Activated T-cell treated with anti-CD3 and anti-CD28 coated beads, Interleukin-2, amount 50 U/mL, for 24 hours (primary cell): ENCODE measurements around the gene IL4.
"Not testable (repeated sequence)": the region's sequence is repeated elsewhere in the genome, so short reads cannot be mapped to it uniquely, and the experiment has no call there.

Experiments
- DNase-seq: peaks from one replicate; pipeline ENCODE4 v3.0.0-alpha.2; 2020
- H3K27ac Mint-ChIP-seq: 2 replicates; pipeline ENCODE4 v1.8.0; 2020; ENCODE audit warnings: mild to moderate bottlenecking, mixed read lengths
- H3K27me3 Mint-ChIP-seq: 2 replicates; pipeline ENCODE4 v1.8.0; 2020; ENCODE audit warnings: mixed read lengths
- H3K36me3 Mint-ChIP-seq: 2 replicates; pipeline ENCODE4 v1.8.0; 2020; ENCODE audit warnings: low read depth, mixed read lengths
- H3K4me1 Mint-ChIP-seq: 2 replicates; pipeline ENCODE4 v1.8.0; 2020; ENCODE audit warnings: low read depth, mixed read lengths
- H3K4me3 Mint-ChIP-seq: 2 replicates; pipeline ENCODE4 v1.8.0; 2020; ENCODE audit warnings: mild to moderate bottlenecking, moderate library complexity, mixed read lengths
- H3K9me3 Mint-ChIP-seq: 2 replicates; pipeline ENCODE4 v1.8.0; 2020; ENCODE audit warnings: mixed read lengths

The IL4 gene

DNA sequence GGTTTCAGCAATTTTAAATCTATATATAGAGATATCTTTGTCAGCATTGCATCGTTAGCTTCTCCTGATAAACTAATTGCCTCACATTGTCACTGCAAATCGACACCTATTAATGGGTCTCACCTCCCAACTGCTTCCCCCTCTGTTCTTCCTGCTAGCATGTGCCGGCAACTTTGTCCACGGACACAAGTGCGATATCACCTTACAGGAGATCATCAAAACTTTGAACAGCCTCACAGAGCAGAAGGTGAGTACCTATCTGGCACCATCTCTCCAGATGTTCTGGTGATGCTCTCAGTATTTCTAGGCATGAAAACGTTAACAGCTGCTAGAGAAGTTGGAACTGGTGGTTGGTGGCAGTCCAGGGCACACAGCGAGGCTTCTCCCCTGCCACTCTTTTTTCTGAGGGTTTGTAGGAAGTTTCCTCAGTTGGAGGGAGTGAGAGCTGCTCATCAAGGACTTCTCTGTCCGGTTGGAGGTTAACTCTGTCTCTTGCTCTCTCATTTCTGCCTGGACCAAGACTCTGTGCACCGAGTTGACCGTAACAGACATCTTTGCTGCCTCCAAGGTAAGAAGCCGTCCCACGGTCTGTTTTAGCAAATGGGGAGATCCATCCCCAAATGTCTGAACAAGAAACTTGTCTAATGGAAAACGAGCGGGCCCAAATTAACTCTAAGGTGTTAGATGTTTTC, at the start of gene IL4:
Gene IL4 (plus strand): TSS at position 51 of the 692 bp plus-strand sequence. CDS start 62 bp downstream, at position 113.
- DNase-seq = no peak
- H3K4me3 Mint-ChIP-seq = peak within 1 kb of the TSS; percentile 34
- H3K27ac Mint-ChIP-seq = peak within 1 kb of the TSS; percentile 82
- no peaks in the 10 kb centered on the region for H3K9me3 Mint-ChIP-seq
- H3K36me3 Mint-ChIP-seq = no peaks in the 10 kb centered on the region
- H3K4me1 Mint-ChIP-seq = peaks cover 22% of the 10 kb centered on the region
- H3K27me3 Mint-ChIP-seq = no peaks in the 10 kb centered on the region

DNA sequence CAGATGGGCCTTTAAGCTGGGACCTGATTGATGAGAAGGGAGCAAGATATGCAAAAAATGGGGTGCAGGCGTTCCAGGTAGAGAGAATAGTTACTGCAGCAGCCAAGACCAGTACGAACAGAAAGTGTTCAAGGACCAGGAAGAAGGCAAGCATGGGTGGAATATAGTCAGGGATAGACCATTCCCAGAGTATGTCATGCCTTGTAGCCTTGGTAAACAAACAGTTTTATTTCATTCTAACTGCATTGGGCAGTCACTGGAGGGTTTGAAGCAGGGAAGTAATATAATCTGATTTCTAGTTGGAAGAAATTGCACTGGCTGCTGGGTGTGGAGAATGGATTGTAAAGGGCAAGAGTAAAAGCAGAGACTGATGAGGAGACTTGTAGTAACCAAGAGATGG, 46.3 kb upstream of the IL4 start:
- H3K4me1 Mint-ChIP-seq = peaks cover 38% of the 10 kb centered on the region
- H3K27ac Mint-ChIP-seq = no peak overlapping the region
- H3K4me3 Mint-ChIP-seq = no peak overlapping the region

DNA sequence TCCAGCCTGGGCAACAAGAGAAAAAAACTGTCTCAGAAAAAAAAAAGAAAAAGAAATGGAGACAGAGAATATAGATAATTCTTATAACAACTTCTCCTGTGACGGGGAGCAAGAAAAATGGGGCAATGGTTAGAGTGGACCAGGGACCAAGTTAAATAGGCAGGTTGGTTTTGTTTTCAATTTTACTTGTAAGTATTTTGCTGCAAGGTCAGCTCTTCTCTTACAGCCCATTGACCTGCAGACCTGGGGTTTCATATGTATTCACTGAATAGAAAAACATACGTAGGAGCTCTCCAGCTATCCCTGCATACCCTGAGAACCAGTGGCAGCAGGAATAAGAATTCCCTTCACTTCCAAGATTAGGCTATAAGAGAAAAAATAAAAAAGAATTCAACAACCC, 45.0 kb upstream of the IL4 start:
- Mint-ChIP-seq H3K4me3 (no peak overlapping the region), H3K27ac (peak overlapping the region; percentile 35)

More for the DNA sequence above, 46.3 kb upstream of the IL4 start:
- Mint-ChIP-seq H3K9me3 (no peaks in the 10 kb centered on the region), H3K27me3 (no peaks in the 10 kb centered on the region), H3K36me3 (peaks cover 74% of the 10 kb centered on the region)
- no peak for DNase-seq

DNA sequence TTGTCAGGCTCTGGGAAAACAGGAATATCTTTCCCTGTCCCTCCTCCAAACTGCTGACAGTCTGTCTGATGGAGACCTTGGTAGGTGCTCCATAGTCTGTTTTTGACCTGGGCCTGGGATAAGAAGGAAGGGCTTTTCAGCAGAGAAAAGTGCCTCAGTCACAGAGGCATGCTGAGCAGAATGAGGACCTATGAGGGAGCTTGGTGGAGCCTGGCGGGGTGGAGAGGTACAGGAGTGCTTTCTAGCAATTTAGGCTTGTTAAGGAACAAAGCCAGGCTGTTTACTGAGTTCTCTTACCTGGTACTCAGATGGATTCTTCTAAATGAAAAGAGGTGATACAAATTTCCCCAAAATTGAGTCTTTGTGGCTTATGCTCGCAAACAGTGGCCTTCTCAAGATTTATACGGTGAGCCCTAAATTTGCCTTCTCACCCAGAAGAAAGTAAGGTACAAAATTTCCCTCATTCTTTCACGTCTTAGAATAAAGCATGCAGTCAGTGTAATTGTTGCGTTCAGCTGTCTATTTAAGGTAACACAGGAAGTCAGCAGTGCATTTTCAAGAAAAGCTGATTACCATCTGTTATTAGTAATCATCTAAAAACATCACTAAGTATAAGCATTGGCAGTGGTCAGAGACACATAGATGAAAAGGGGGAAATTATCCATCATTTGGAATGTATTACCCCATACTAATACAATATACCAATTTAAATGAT, 44.4 kb upstream of the IL4 start:
- Mint-ChIP-seq H3K9me3 (no peaks in the 10 kb centered on the region), H3K4me1 (peaks cover 22% of the 10 kb centered on the region), H3K36me3 (peaks cover 71% of the 10 kb centered on the region), H3K27me3 (no peaks in the 10 kb centered on the region), H3K27ac (peak overlapping the region; percentile 35), H3K4me3 (no peak overlapping the region)
- no peak for DNase-seq

More for the DNA sequence above, 45.0 kb upstream of the IL4 start:
- no peak for DNase-seq
- Mint-ChIP-seq H3K9me3 (no peaks in the 10 kb centered on the region), H3K27me3 (no peaks in the 10 kb centered on the region), H3K36me3 (peaks cover 69% of the 10 kb centered on the region), H3K4me1 (peaks cover 25% of the 10 kb centered on the region)

DNA sequence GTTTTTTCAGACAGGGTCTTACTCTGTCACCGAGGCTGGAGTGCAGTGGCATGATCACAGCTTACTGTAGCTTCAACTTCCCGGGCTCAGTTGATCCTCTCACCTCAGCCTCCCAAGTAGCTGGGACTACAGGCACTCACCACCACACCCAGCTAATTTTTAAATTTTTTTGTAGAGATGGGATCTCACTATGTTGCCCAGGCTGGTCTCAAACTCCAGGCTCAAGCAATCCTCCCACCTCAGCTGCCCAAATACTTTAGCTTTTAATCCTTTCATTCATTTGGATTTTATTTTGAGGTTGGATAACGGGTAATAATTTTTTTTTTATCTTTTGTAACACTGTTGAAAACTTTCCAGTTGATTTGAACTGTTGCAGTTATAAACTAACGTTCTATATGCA, 40.2 kb upstream of the IL4 start:
- not testable (repeated sequence) for H3K4me3 Mint-ChIP-seq, H3K27ac Mint-ChIP-seq, H3K27me3 Mint-ChIP-seq, DNase-seq, H3K9me3 Mint-ChIP-seq
- Mint-ChIP-seq H3K4me1 (peaks cover 54% of the 10 kb centered on the region), H3K36me3 (peaks cover 85% of the 10 kb centered on the region)

DNA sequence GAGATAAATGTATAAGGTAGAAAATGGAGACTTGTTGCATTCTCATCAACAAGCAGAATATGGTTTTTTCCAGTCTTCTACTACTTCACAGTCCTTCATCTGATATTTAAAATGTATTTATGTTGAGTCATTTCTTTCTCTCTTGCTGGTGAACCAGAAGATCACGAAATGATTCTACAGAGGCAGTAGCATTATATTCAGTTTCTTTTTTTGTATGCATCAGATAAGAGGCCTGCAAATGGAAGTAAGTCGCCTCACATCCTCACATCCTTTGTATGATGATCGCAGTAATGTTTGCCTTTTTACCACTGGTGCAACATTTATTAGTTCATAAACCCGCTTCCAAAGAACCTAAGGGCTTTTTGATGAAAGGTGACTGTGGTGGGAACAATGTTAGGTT, 37.9 kb upstream of the IL4 start:
- DNase-seq = no peak
- Mint-ChIP-seq H3K4me1 (peaks cover 65% of the 10 kb centered on the region), H3K36me3 (peaks cover 87% of the 10 kb centered on the region), H3K4me3 (peak overlapping the region; percentile 44), H3K27ac (peak overlapping the region; percentile 92), H3K27me3 (no peaks in the 10 kb centered on the region), H3K9me3 (no peaks in the 10 kb centered on the region)

DNA sequence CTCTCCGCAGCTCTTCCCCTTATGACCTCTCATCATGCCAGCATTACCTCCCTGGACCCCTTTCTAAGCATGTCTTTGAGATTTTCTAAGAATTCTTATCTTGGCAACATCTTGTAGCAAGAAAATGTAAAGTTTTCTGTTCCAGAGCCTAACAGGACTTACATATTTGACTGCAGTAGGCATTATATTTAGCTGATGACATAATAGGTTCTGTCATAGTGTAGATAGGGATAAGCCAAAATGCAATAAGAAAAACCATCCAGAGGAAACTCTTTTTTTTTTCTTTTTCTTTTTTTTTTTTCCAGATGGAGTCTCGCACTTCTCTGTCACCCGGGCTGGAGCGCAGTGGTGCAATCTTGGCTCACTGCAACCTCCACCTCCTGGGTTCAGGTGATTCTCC, 36.5 kb upstream of the IL4 start:
- H3K4me1 Mint-ChIP-seq = peaks cover 70% of the 10 kb centered on the region
- H3K27ac Mint-ChIP-seq = peak overlapping the region; percentile 64
- H3K4me3 Mint-ChIP-seq = no peak overlapping the region
- peaks cover 88% of the 10 kb centered on the region for H3K36me3 Mint-ChIP-seq
- no peak for DNase-seq
- H3K9me3 Mint-ChIP-seq = no peaks in the 10 kb centered on the region
- H3K27me3 Mint-ChIP-seq = no peaks in the 10 kb centered on the region

DNA sequence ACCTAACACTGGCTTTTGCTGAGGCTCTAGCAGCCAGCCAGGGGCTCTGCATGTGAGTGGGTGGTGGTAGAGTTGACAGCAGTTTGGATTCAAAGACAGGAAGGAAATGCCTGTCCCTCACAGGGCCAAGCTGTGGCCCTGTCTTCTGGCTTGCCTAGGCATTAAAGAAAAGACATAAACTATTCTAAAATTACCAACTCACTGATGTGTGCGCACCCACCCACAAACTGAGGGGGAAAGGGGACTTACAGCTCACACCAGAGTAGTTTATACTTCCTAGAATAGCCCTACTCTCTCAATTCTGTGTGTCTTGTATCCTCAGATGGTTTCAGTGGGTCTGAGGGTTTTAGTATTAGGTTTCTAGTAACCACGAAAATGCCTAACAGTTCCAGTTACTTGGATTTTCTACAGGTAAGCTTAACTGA, 34.1 kb upstream of the IL4 start:
- H3K36me3 Mint-ChIP-seq = peaks cover 92% of the 10 kb centered on the region
- no peaks in the 10 kb centered on the region for H3K9me3 Mint-ChIP-seq
- peaks cover 79% of the 10 kb centered on the region for H3K4me1 Mint-ChIP-seq
- peak overlapping the region; percentile 92 for H3K27ac Mint-ChIP-seq
- DNase-seq = no peak
- peak overlapping the region; percentile 12 for H3K4me3 Mint-ChIP-seq
- H3K27me3 Mint-ChIP-seq = no peaks in the 10 kb centered on the region

DNA sequence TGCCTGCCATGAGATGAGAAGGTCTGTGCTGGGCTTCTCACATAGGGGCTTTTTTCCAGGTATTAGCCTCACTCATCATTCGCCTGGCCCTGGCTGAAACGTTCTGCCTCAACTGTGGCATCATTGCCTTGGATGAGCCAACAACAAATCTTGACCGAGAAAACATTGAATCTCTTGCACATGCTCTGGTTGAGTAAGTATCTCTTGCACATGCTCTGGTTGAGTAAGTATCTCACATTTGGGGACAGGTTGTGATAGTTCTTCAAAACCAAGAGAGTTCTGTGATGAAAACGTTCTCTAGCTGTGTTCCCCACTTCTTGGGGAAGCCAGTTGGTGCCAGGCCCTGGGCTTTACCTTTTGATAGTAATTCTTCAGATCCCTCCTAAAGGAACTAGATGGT, 33.2 kb upstream of the IL4 start:
- H3K4me3 Mint-ChIP-seq = peak overlapping the region; percentile 31
- H3K27ac Mint-ChIP-seq = peak overlapping the region; percentile 92
- H3K9me3 Mint-ChIP-seq = no peaks in the 10 kb centered on the region
- peaks cover 91% of the 10 kb centered on the region for H3K36me3 Mint-ChIP-seq
- no peaks in the 10 kb centered on the region for H3K27me3 Mint-ChIP-seq
- no peak for DNase-seq
- H3K4me1 Mint-ChIP-seq = peaks cover 71% of the 10 kb centered on the region

DNA sequence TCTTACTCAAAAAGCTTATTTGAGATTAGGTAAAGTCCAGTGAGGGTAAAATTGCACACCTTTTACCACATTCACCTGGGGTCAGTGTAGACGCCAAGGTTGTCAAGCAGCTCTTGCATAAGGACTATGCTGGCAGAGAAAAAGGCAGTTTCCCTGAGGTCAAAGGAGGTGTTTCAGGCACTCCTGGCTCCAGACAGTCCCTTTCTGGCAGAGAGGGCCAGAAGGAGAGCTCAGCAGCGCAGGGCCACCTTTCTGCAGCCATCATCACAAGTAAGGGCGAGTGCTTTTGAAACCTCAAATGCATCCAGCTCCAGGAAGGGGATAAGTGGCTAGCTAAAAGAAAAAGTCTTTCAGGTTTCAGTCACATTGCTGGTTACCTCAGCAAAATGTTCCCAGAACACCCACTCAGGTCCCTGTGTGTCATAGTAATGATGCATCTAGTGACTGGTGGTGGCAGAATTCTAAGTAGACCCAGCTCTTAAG, 32.5 kb upstream of the IL4 start:
- peak overlapping the region; percentile 92 for H3K27ac Mint-ChIP-seq
- peak; percentile 53 for DNase-seq
- peak overlapping the region; percentile 43 for H3K4me3 Mint-ChIP-seq
- H3K9me3 Mint-ChIP-seq = peaks cover 3% of the 10 kb centered on the region
- H3K36me3 Mint-ChIP-seq = peaks cover 88% of the 10 kb centered on the region
- H3K27me3 Mint-ChIP-seq = no peaks in the 10 kb centered on the region
- H3K4me1 Mint-ChIP-seq = peaks cover 64% of the 10 kb centered on the region

DNA sequence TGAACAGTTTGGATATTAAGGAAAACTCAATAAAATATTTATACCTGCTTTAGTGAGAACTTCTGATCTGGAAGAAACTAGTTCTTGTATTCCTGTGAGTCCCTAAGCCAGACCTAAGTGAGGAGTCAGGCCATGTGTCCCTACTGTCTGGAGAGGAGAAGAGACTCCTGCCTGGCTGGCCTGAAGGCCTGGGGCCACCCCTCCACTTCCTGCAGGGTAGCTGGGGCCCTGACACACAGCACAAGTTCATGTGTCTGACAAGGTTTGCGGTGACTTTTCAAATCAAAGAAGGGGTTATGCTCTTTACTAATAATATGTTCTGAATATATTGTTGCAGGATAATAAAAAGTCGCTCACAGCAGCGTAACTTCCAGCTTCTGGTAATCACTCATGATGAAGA, 31.9 kb upstream of the IL4 start:
- DNase-seq = no peak
- peak overlapping the region; percentile 92 for H3K27ac Mint-ChIP-seq
- H3K4me3 Mint-ChIP-seq = peak overlapping the region; percentile 43
- H3K36me3 Mint-ChIP-seq = peaks cover 85% of the 10 kb centered on the region
- H3K4me1 Mint-ChIP-seq = peaks cover 59% of the 10 kb centered on the region
- no peaks in the 10 kb centered on the region for H3K27me3 Mint-ChIP-seq
- peaks cover 4% of the 10 kb centered on the region for H3K9me3 Mint-ChIP-seq

DNA sequence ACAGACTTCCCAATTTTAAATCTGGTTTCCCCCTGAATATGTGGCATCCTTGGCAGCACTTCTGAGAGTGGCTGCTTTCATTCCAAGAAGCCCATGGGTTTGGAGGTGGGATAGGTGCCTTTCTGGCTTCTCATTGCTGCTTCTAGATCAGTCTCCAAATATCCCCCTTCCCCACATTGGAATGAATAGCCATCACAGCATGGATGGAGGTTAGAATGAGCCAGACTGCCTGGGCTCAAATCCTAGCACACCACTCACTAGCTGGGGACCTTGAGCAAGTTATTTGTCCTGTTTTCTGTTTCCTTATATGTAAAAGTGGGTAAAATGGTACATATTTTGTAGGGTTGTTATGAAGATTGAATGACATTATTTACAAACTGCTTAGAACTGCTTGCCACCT, 29.6 kb upstream of the IL4 start:
- H3K27ac Mint-ChIP-seq = no peak overlapping the region
- peaks cover 42% of the 10 kb centered on the region for H3K4me1 Mint-ChIP-seq
- DNase-seq = no peak
- no peaks in the 10 kb centered on the region for H3K27me3 Mint-ChIP-seq
- H3K9me3 Mint-ChIP-seq = peaks cover 21% of the 10 kb centered on the region
- peaks cover 62% of the 10 kb centered on the region for H3K36me3 Mint-ChIP-seq
- no peak overlapping the region for H3K4me3 Mint-ChIP-seq

DNA sequence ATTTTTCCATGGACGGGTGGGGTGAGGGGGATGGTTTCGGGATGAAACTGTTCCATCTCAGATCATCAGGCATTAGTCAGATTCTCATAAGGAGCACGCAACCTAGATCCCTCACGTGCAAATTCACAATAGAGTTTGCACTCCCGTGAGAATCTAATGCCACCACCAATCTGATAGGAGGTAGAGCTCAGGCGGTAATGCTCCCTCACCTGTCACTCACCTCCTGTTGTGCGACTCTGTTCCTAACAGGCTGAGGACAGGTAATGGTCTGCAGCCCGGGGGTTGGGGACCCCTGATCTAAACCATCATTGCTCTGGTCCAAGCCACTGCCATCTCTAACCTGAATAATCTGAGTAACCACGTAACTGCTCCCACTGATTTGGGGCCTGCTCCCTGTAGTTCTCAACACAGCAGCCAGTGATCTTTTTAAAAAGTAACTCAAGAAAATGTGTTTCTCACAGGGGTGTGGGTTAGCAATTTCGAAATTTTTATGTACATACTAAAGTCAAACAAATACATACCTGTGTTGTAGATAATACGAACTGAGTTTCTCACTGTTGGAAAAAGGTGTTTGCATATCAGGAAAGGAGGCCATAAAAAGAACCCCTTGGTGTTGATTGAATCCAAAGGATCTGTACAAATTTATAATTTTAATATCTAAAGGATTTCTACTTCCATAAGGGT, 27.1 kb upstream of the IL4 start:
- DNase-seq = no peak
- Mint-ChIP-seq H3K27me3 (no peaks in the 10 kb centered on the region), H3K9me3 (peaks cover 23% of the 10 kb centered on the region), H3K36me3 (peaks cover 38% of the 10 kb centered on the region), H3K27ac (no peak overlapping the region), H3K4me1 (peaks cover 19% of the 10 kb centered on the region), H3K4me3 (no peak overlapping the region)

DNA sequence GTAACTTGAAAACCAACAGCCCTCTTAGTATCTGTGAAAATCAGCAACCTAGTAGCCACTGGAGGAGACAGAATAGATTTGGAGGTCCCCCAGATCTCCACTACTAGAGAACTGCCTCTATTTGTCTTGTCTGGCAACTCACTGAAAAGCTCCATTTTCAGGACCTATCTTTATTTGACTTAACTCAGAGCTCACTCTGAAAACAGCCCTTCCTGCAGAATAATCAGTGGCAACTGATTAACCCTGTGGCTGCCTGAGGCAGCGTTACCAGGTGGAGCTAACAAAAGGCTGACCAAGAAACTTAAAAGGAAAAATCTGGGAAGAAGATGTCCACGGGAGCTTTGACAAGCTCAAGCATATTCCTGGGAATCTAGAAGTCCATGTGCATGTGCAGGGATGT, 26.3 kb upstream of the IL4 start:
- H3K9me3 Mint-ChIP-seq = peaks cover 23% of the 10 kb centered on the region
- peaks cover 31% of the 10 kb centered on the region for H3K36me3 Mint-ChIP-seq
- H3K27me3 Mint-ChIP-seq = no peaks in the 10 kb centered on the region
- H3K27ac Mint-ChIP-seq = no peak overlapping the region
- no peak overlapping the region for H3K4me3 Mint-ChIP-seq
- no peak for DNase-seq
- H3K4me1 Mint-ChIP-seq = peaks cover 11% of the 10 kb centered on the region

DNA sequence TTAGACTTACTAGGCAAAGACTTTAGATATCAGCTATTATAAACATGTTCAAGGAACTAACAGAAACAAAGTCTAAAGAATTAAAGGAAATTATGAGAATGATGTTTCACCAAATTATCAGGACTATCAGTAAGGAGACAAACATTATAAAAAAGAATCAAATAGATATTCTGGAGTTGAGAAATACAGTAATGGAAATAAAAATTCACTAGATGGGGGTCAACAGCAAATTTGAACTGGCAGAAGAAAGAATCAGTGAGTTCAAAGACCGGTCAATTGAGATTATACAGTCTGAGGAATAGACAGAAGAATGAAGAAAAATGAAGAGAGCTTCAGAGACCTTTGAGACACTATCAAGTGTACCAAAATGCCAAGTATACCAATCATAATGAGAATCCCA, 25.4 kb upstream of the IL4 start:
- no peak for DNase-seq
- H3K27me3 Mint-ChIP-seq = peaks cover under 1% of the 10 kb centered on the region
- H3K36me3 Mint-ChIP-seq = peaks cover 22% of the 10 kb centered on the region
- peaks cover 2% of the 10 kb centered on the region for H3K4me1 Mint-ChIP-seq
- no peak overlapping the region for H3K27ac Mint-ChIP-seq
- no peak overlapping the region for H3K4me3 Mint-ChIP-seq
- H3K9me3 Mint-ChIP-seq = peaks cover 23% of the 10 kb centered on the region
